AG09319 (cell line): ENCODE results near the gene ATOSB.
A peak's percentile ranks its signal among the peaks of the same experiment; 100 is the strongest.

Source experiments
- DNase-seq: peaks from one replicate; pipeline ENCODE4 v3.0.0-alpha.2; 2010; ENCODE audit warnings: low read depth; ENCODE audit errors: extremely low read depth
- CTCF ChIP-seq: IDR thresholded peaks from 2 replicates; pipeline ENCODE4 v1.5.1; 2011; ENCODE audit warnings: low read depth, mild to moderate bottlenecking, inconsistent platforms, low read length, moderate library complexity

Gene ATOSB

GRCh38 chr9:35078066-35078465 lies 37.6 kb downstream of the ATOSB start:
- no peak for TF ChIP-seq CTCF
- DNase-seq: no peak

- TF ChIP-seq CTCF: no peak
- DNase-seq: no peak
These were observed 38.8 kb downstream of the ATOSB start for GRCh38 chr9:35076848-35077247.

GRCh38 chr9:35075358-35075757 lies 40.3 kb downstream of the ATOSB start:
- no peak for TF ChIP-seq CTCF
- no peak for DNase-seq

GRCh38 chr9:35074791-35075190 lies 40.9 kb downstream of the ATOSB start:
- DNase-seq: no peak
- no peak for TF ChIP-seq CTCF

- no peak for TF ChIP-seq CTCF
These were observed 41.5 kb downstream of the ATOSB start for GRCh38 chr9:35074141-35074540.

GRCh38 chr9:35073279-35073612 lies 42.4 kb downstream of the ATOSB start:
- no peak for DNase-seq
- TF ChIP-seq CTCF: no peak

More at GRCh38 chr9:35074141-35074540, 41.5 kb downstream of the ATOSB start:
- DNase-seq: no peak

GRCh38 chr9:35072461-35073278 lies 43.0 kb downstream of the ATOSB start, which contains the start of gene VCP:
VCP (minus strand) TSS chr9:35072625; CDS start chr9:35072353, 272 bp downstream.
- peak; percentile 97 for DNase-seq
- TF ChIP-seq CTCF: no peak
